IPS-18c (cell line): ENCODE measurements around the gene FAM117B.
A peak's percentile ranks its signal among the peaks of the same experiment; 100 is the strongest.
"Not testable (repeated sequence)": the region's sequence is repeated elsewhere in the genome, so short reads cannot be mapped to it uniquely, and the experiment has no call there.

Experiments used
- H3K4me3 ChIP-seq: 2 replicates; pipeline ENCODE4 v1.7.0; 2013; ENCODE audit warnings: low read depth, mild to moderate bottlenecking, low read length, moderate library complexity; ENCODE audit not compliant: insufficient read depth
- H3K9me3 ChIP-seq: one replicate; pipeline ENCODE4 v1.6.1; 2013; ENCODE audit warnings: mild to moderate bottlenecking, low read length, moderate library complexity; ENCODE audit not compliant: control insufficient read depth, insufficient read depth

The FAM117B gene

GRCh38 chr2:202632682-202633290 lies 2.0 kb upstream of the FAM117B start:
- no peak overlapping the region for H3K4me3 ChIP-seq

GRCh38 chr2:202633470-202633869 lies 1.3 kb upstream of the FAM117B start:
- Histone ChIP-seq H3K9me3 (no peaks in the 10 kb centered on the region), H3K4me3 (no peak overlapping the region)

More at GRCh38 chr2:202632682-202633290, 2.0 kb upstream of the FAM117B start:
- no peaks in the 10 kb centered on the region for H3K9me3 ChIP-seq

GRCh38 chr2:202635428-202636212 lies 851 bp downstream of the FAM117B start:
- Histone ChIP-seq H3K9me3 (no peaks in the 10 kb centered on the region), H3K4me3 (peak overlapping the region; percentile 96)

GRCh38 chr2:202636213-202636513 lies 1.4 kb downstream of the FAM117B start:
- Histone ChIP-seq H3K9me3 (no peaks in the 10 kb centered on the region), H3K4me3 (peak overlapping the region; percentile 45)

- Histone ChIP-seq H3K9me3 (no peaks in the 10 kb centered on the region), H3K4me3 (no peak overlapping the region)
Measured at GRCh38 chr2:202638721-202639120, 4.0 kb downstream of the FAM117B start.

- Histone ChIP-seq H3K9me3 (no peaks in the 10 kb centered on the region), H3K4me3 (no peak overlapping the region)
Measured at GRCh38 chr2:202639231-202639630, 4.5 kb downstream of the FAM117B start.

- Histone ChIP-seq H3K9me3 (no peaks in the 10 kb centered on the region), H3K4me3 (no peak overlapping the region)
Measured at GRCh38 chr2:202642567-202642966, 7.8 kb downstream of the FAM117B start.

GRCh38 chr2:202643012-202643858 lies 8.5 kb downstream of the FAM117B start:
- Histone ChIP-seq H3K9me3 (no peaks in the 10 kb centered on the region), H3K4me3 (no peak overlapping the region)

GRCh38 chr2:202652119-202652518 lies 17.4 kb downstream of the FAM117B start:
- no peak overlapping the region for H3K4me3 ChIP-seq
- no peaks in the 10 kb centered on the region for H3K9me3 ChIP-seq

GRCh38 chr2:202653890-202654289 lies 19.1 kb downstream of the FAM117B start:
- H3K9me3 ChIP-seq: no peaks in the 10 kb centered on the region
- H3K4me3 ChIP-seq: no peak overlapping the region

GRCh38 chr2:202657876-202658275 lies 23.1 kb downstream of the FAM117B start:
- H3K9me3 ChIP-seq: no peaks in the 10 kb centered on the region
- no peak overlapping the region for H3K4me3 ChIP-seq

- H3K9me3 ChIP-seq: no peaks in the 10 kb centered on the region
- no peak overlapping the region for H3K4me3 ChIP-seq
Measured at GRCh38 chr2:202660796-202661195, 26.0 kb downstream of the FAM117B start.

- no peaks in the 10 kb centered on the region for H3K9me3 ChIP-seq
Measured at GRCh38 chr2:202669841-202670240, 35.1 kb downstream of the FAM117B start.

GRCh38 chr2:202671317-202672035 lies 36.7 kb downstream of the FAM117B start:
- Histone ChIP-seq H3K9me3 (no peaks in the 10 kb centered on the region), H3K4me3 (no peak overlapping the region)

More at GRCh38 chr2:202669841-202670240, 35.1 kb downstream of the FAM117B start:
- H3K4me3 ChIP-seq: no peak overlapping the region

- H3K9me3 ChIP-seq, H3K4me3 ChIP-seq: not testable (repeated sequence)
Measured at GRCh38 chr2:202675097-202675496, 40.3 kb downstream of the FAM117B start.

GRCh38 chr2:202679980-202680379 lies 45.2 kb downstream of the FAM117B start:
- no peak overlapping the region for H3K4me3 ChIP-seq
- H3K9me3 ChIP-seq: no peaks in the 10 kb centered on the region

- no peaks in the 10 kb centered on the region for H3K9me3 ChIP-seq
- no peak overlapping the region for H3K4me3 ChIP-seq
Measured at GRCh38 chr2:202680512-202680911, 45.7 kb downstream of the FAM117B start.
